ENCODE measurements around the gene KDM7A. TPM values are rescaled to one million over a fixed set of nuclear protein-coding genes. Genes with fewer than 3 reads are reported as not detected.
"Not testable (repeated sequence)": the region's sequence is repeated elsewhere in the genome, so short reads cannot be mapped to it uniquely, and the experiment has no call there.

KDM7A gene
- total RNA-seq, 1 experiment from 2014 or later, result 1.5 TPM

GRCh38 chr7:140205600-140205999 lies 28.8 kb upstream of the KDM7A start:
- ChIA-PET POLR2A (ENCODE audit: unreplicated experiment) (no interaction called here), CTCF (no interaction called here)
- Histone ChIP-seq H3K9me2 (ENCODE audit: insufficient read depth) (no peaks in the 10 kb centered on the region), H3K27ac (no peak overlapping the region), H3K27me3 (ENCODE audit: insufficient read depth, low read depth) (0 out of 2 replicates have a peak, but pooled peaks cover 7% of the 10 kb centered on the region), H3F3A (ENCODE audit: insufficient read depth, low read depth) (no peaks in the 10 kb centered on the region), H3K9me3 (ENCODE audit: insufficient read depth, low read depth) (no peaks in the 10 kb centered on the region), H3K4me3 (no peak overlapping the region), H3K4me1 (replicated peaks; ENCODE audit: insufficient read depth) (no peaks in the 10 kb centered on the region), H3K36me3 (ENCODE audit: low read depth) (no peaks in the 10 kb centered on the region), H4K20me1 (ENCODE audit: insufficient read depth) (no peaks in the 10 kb centered on the region), H2AFZ (no peak overlapping the region), H3K4me2 (no peak overlapping the region), H3K79me2 (ENCODE audit: low read depth) (no peaks in the 10 kb centered on the region)
- BruUV-seq (replicated peaks), result no TSS peak
- DNase-seq, result no peak
- TF ChIP-seq CTCF (conservative IDR thresholded peaks at IDR 0.05), result no peak
- intact Hi-C loops (cut with micrococcal nuclease; ENCODE audit: unreplicated experiment), result no loop called here

GRCh38 chr7:140203556-140203955 lies 26.8 kb upstream of the KDM7A start:
- BruUV-seq (replicated peaks), result no TSS peak
- Histone ChIP-seq H3F3A (ENCODE audit: insufficient read depth, low read depth) (no peaks in the 10 kb centered on the region), H3K4me1 (replicated peaks; ENCODE audit: insufficient read depth) (no peaks in the 10 kb centered on the region), H3K27ac (no peak overlapping the region), H3K79me2 (ENCODE audit: low read depth) (no peaks in the 10 kb centered on the region), H3K9me2 (ENCODE audit: insufficient read depth) (no peaks in the 10 kb centered on the region), H3K9me3 (ENCODE audit: insufficient read depth, low read depth) (no peaks in the 10 kb centered on the region), H3K27me3 (ENCODE audit: insufficient read depth, low read depth) (0 out of 2 replicates have a peak, but pooled peaks cover 7% of the 10 kb centered on the region), H4K20me1 (ENCODE audit: insufficient read depth) (no peaks in the 10 kb centered on the region), H3K4me3 (no peak overlapping the region), H3K4me2 (no peak overlapping the region), H3K36me3 (ENCODE audit: low read depth) (no peaks in the 10 kb centered on the region), H2AFZ (no peak overlapping the region)
- ChIA-PET POLR2A (ENCODE audit: unreplicated experiment) (no interaction called here), CTCF (no interaction called here)
- TF ChIP-seq CTCF (conservative IDR thresholded peaks at IDR 0.05) (no peak), EZH2 (IDR thresholded peaks at IDR 0.05; ENCODE audit: low read depth) (no peak)
- intact Hi-C loops (cut with micrococcal nuclease; ENCODE audit: unreplicated experiment), result no loop called here
- DNase-seq, result peak in 1 of 2 experiments; percentile 18

- intact Hi-C loops (cut with micrococcal nuclease; ENCODE audit: unreplicated experiment); H3K4me1 ChIP-seq (replicated peaks; ENCODE audit: insufficient read depth); H3K9me3 ChIP-seq (ENCODE audit: insufficient read depth, low read depth); H3F3A ChIP-seq (ENCODE audit: insufficient read depth, low read depth); BruUV-seq (replicated peaks); H3K4me3 ChIP-seq; H3K36me3 ChIP-seq (ENCODE audit: low read depth); H3K4me2 ChIP-seq; H3K9me2 ChIP-seq (ENCODE audit: insufficient read depth); CTCF ChIA-PET; H3K27ac ChIP-seq; POLR2A ChIA-PET (ENCODE audit: unreplicated experiment); H3K79me2 ChIP-seq (ENCODE audit: low read depth); H4K20me1 ChIP-seq (ENCODE audit: insufficient read depth); DNase-seq; H2AFZ ChIP-seq; H3K27me3 ChIP-seq (ENCODE audit: insufficient read depth, low read depth): not testable (repeated sequence)
These were observed 26.2 kb upstream of the KDM7A start for GRCh38 chr7:140202942-140203341.

DNA sequence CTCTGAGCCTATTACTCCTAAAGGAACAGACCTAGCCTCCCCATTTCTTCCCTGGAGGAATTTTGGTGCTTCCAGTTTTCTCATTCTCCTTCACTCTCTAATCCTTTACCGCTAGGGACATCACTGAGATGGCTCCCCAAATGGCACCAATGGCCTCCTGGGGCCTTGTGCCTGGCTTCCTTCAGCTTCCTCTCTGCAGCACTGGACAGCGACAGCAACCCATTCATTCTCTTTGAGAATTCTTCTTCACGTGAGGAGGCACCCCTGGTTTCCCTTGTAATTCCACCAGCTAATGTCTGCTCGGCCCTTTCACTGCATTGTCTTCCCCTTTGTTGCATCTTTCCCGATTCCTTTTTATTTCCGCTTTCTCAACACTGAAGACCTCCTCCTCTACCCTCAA lies 24.6 kb upstream of the KDM7A start:
- no TSS peak for BruUV-seq (replicated peaks)
- H2AFZ ChIP-seq, result no peak overlapping the region
- POLR2A ChIA-PET (ENCODE audit: unreplicated experiment), result no interaction called here
- H3K79me2 ChIP-seq (ENCODE audit: low read depth), result no peaks in the 10 kb centered on the region
- no peaks in the 10 kb centered on the region for H3K4me1 ChIP-seq (replicated peaks; ENCODE audit: insufficient read depth)
- no peak for DNase-seq
- no peaks in the 10 kb centered on the region for H3F3A ChIP-seq (ENCODE audit: insufficient read depth, low read depth)
- H4K20me1 ChIP-seq (ENCODE audit: insufficient read depth), result no peaks in the 10 kb centered on the region
- intact Hi-C loops (cut with micrococcal nuclease; ENCODE audit: unreplicated experiment), result no loop called here
- no peaks in the 10 kb centered on the region for H3K9me3 ChIP-seq (ENCODE audit: insufficient read depth, low read depth)
- TF ChIP-seq EZH2 (IDR thresholded peaks at IDR 0.05; ENCODE audit: low read depth), result no peak
- no peak for TF ChIP-seq CTCF (conservative IDR thresholded peaks at IDR 0.05)
- CTCF ChIA-PET, result interaction anchor here (0.7 kb wide), 1 partner anchor 322 kb away, joined by 7 read pairs; no protein-coding TSS in a partner anchor
- 0 out of 2 replicates have a peak, but pooled peaks cover 7% of the 10 kb centered on the region for H3K27me3 ChIP-seq (ENCODE audit: insufficient read depth, low read depth)
- H3K36me3 ChIP-seq (ENCODE audit: low read depth), result no peaks in the 10 kb centered on the region
- no peaks in the 10 kb centered on the region for H3K9me2 ChIP-seq (ENCODE audit: insufficient read depth)
- H3K4me3 ChIP-seq, result no peak overlapping the region
- H3K27ac ChIP-seq, result no peak overlapping the region
- H3K4me2 ChIP-seq, result no peak overlapping the region

Data from PC-9 (cell line).